OCI-M1 (cell line): Measurements from ENCODE around the gene ARL8A.
"Not testable (repeated sequence)": the region's sequence is repeated elsewhere in the genome, so short reads cannot be mapped to it uniquely, and the experiment has no call there.

Experiments
- DNase-seq: peaks from one replicate; lab custom pipeline; 2025; lab: John Stamatoyannopoulos, UW

Gene ARL8A

GRCh38 chr1:202158810-202159533, 14.4 kb upstream of the ARL8A start:
- peak; percentile 92 for DNase-seq

- no peak for DNase-seq
These were observed 13.4 kb upstream of the ARL8A start for GRCh38 chr1:202157945-202158344.

GRCh38 chr1:202156590-202156989, 12.1 kb upstream of the ARL8A start:
- DNase-seq = no peak

- DNase-seq = no peak
These were observed 11.0 kb upstream of the ARL8A start for GRCh38 chr1:202155478-202156021.

- DNase-seq = peak; percentile 50
These were observed 10.4 kb upstream of the ARL8A start for GRCh38 chr1:202154766-202155477.

- no peak for DNase-seq
These were observed 9.7 kb upstream of the ARL8A start for GRCh38 chr1:202154148-202154765.

- DNase-seq = no peak
These were observed 8.7 kb upstream of the ARL8A start for GRCh38 chr1:202153284-202153683.

- DNase-seq = no peak
These were observed 7.9 kb upstream of the ARL8A start for GRCh38 chr1:202152399-202152798.

- DNase-seq = no peak
These were observed 6.5 kb upstream of the ARL8A start for GRCh38 chr1:202151045-202151444.

- no peak for DNase-seq
These were observed 6.1 kb upstream of the ARL8A start for GRCh38 chr1:202150602-202151001.

- DNase-seq = no peak
These were observed 5.7 kb upstream of the ARL8A start for GRCh38 chr1:202150187-202150586.

GRCh38 chr1:202149566-202149965, 5.0 kb upstream of the ARL8A start:
- DNase-seq = no peak

- no peak for DNase-seq
These were observed 3.9 kb upstream of the ARL8A start for GRCh38 chr1:202148391-202148790.

- DNase-seq = no peak
These were observed 2.5 kb upstream of the ARL8A start for GRCh38 chr1:202146993-202147392.

GRCh38 chr1:202146279-202146678, 1.7 kb upstream of the ARL8A start:
- DNase-seq = no peak

- not testable (repeated sequence) for DNase-seq
These were observed 1.2 kb upstream of the ARL8A start for GRCh38 chr1:202145744-202146140.

- DNase-seq = peak; percentile 62
These were observed 669 bp upstream of the ARL8A start for GRCh38 chr1:202145068-202145743.

- DNase-seq = peak; percentile 89
These were observed 652 bp downstream of the ARL8A start for GRCh38 chr1:202143768-202144401.

- DNase-seq = peak; percentile 89
These were observed 1.3 kb downstream of the ARL8A start for GRCh38 chr1:202143011-202143767.

GRCh38 chr1:202141468-202141867, 3.1 kb downstream of the ARL8A start:
- DNase-seq = not testable (repeated sequence)

- no peak for DNase-seq
These were observed 3.7 kb downstream of the ARL8A start for GRCh38 chr1:202140833-202141232.
